ENCODE measurements around the gene GNPDA1.

Gene GNPDA1

DNA sequence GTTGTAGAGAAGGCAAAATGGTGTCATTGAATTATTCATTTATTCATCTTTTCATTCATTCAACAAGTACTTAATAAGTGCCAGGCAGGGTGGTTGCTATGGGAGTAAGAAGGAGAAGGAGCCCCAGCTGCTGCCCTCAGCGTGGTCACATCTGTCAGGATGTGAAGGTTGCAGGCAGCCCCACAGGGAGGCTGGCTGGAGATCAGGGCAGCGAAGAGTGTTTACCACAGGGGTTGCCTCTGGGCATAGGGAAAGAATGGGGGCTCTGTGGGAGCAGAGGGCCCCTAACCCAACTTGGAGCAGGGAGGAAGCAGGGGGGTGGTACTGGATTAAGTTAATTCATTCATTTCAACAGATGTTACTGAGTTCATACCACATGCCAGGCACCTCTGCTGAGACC is 60.8 kb downstream of the GNPDA1 start:
- TF ChIP-seq, protein P1, sequence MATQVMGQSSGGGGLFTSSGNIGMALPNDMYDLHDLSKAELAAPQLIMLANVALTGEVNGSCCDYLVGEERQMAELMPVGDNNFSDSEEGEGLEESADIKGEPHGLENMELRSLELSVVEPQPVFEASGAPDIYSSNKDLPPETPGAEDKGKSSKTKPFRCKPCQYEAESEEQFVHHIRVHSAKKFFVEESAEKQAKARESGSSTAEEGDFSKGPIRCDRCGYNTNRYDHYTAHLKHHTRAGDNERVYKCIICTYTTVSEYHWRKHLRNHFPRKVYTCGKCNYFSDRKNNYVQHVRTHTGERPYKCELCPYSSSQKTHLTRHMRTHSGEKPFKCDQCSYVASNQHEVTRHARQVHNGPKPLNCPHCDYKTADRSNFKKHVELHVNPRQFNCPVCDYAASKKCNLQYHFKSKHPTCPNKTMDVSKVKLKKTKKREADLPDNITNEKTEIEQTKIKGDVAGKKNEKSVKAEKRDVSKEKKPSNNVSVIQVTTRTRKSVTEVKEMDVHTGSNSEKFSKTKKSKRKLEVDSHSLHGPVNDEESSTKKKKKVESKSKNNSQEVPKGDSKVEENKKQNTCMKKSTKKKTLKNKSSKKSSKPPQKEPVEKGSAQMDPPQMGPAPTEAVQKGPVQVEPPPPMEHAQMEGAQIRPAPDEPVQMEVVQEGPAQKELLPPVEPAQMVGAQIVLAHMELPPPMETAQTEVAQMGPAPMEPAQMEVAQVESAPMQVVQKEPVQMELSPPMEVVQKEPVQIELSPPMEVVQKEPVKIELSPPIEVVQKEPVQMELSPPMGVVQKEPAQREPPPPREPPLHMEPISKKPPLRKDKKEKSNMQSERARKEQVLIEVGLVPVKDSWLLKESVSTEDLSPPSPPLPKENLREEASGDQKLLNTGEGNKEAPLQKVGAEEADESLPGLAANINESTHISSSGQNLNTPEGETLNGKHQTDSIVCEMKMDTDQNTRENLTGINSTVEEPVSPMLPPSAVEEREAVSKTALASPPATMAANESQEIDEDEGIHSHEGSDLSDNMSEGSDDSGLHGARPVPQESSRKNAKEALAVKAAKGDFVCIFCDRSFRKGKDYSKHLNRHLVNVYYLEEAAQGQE (IDR thresholded peaks at IDR 0.05; ENCODE audit: insufficient replicate concordance, low read depth), result no peak
- TF ChIP-seq SPI1 (IDR thresholded peaks at IDR 0.05; ENCODE audit: borderline replicate concordance, low read depth) (no peak), GABPA (IDR thresholded peaks at IDR 0.05; ENCODE audit: low read depth) (no peak), POLR2AphosphoS5 (IDR thresholded peaks at IDR 0.05; ENCODE audit: low read depth) (no peak)
- TF ChIP-seq, protein P2, sequence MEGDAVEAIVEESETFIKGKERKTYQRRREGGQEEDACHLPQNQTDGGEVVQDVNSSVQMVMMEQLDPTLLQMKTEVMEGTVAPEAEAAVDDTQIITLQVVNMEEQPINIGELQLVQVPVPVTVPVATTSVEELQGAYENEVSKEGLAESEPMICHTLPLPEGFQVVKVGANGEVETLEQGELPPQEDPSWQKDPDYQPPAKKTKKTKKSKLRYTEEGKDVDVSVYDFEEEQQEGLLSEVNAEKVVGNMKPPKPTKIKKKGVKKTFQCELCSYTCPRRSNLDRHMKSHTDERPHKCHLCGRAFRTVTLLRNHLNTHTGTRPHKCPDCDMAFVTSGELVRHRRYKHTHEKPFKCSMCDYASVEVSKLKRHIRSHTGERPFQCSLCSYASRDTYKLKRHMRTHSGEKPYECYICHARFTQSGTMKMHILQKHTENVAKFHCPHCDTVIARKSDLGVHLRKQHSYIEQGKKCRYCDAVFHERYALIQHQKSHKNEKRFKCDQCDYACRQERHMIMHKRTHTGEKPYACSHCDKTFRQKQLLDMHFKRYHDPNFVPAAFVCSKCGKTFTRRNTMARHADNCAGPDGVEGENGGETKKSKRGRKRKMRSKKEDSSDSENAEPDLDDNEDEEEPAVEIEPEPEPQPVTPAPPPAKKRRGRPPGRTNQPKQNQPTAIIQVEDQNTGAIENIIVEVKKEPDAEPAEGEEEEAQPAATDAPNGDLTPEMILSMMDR (IDR thresholded peaks at IDR 0.05; ENCODE audit: insufficient read depth, low read length), result no peak
- Histone ChIP-seq H3K4me3 (replicated peaks; ENCODE audit: insufficient read depth, low read length) (no peak overlapping the region), H3K27me3 (ENCODE audit: insufficient read depth, poor library complexity, severe bottlenecking) (no peaks in the 10 kb centered on the region), H3K27ac (replicated peaks) (no peak overlapping the region)
- DNase-seq (ENCODE audit: low read depth in 1 of 2, low spot score in 1 of 2), result no peak

DNA sequence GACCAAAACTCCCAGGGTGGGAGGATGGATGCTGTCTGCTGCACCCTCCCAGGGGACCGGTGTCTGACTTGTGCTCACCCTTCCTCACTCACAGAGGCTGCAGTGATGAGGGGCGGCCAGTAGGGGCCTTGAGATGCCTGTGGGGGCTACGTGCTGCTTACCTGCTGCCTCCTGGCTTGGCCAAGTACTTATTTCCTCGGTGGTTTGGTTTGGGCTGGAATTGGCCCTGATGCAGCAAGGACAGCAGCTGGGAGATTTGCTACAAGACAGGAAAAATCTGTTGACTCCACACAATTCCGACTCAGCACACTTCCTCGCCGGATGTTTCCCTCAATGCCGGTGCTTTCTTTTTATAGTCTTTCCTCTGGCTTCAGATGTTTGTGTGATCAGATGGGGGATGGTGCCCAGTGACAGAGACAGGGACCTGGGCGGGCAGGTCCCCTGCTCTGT is 61.5 kb downstream of the GNPDA1 start:
- no peak overlapping the region for H3K27ac ChIP-seq (replicated peaks)
- H3K27me3 ChIP-seq (ENCODE audit: insufficient read depth, poor library complexity, severe bottlenecking), result no peaks in the 10 kb centered on the region
- DNase-seq (ENCODE audit: low read depth in 1 of 2, low spot score in 1 of 2), result no peak
- TF ChIP-seq POLR2AphosphoS5 (IDR thresholded peaks at IDR 0.05; ENCODE audit: low read depth) (no peak), SPI1 (IDR thresholded peaks at IDR 0.05; ENCODE audit: borderline replicate concordance, low read depth) (no peak), GABPA (IDR thresholded peaks at IDR 0.05; ENCODE audit: low read depth) (no peak)
- TF ChIP-seq, protein P2 (IDR thresholded peaks at IDR 0.05; ENCODE audit: insufficient read depth, low read length), result no peak
- TF ChIP-seq, protein P1 (IDR thresholded peaks at IDR 0.05; ENCODE audit: insufficient replicate concordance, low read depth), result no peak
- no peak overlapping the region for H3K4me3 ChIP-seq (replicated peaks; ENCODE audit: insufficient read depth, low read length)
